Daoy (cell line): Measurements from ENCODE around the gene SPINK4. TPM values are rescaled to one million over a fixed set of nuclear protein-coding genes. Genes with fewer than 3 reads are reported as not detected.

Experiments used
- DNase-seq: peaks from one replicate; pipeline ENCODE4 v3.0.0-alpha.2; 2015; ENCODE audit warnings: low read depth
- total RNA-seq: library from RNA; depleted of rRNA; stranded (reverse); fragments of >200 nt; shearing (Covaris generic); gene quantifications from 2 replicates; pipeline ENCODE4 v1.2.3, GENCODE V29; 2014; rRNA removed

The SPINK4 gene
- total RNA-seq, 1 experiment from 2014 or later: not detected

- DNase-seq: no peak
Observed at GRCh38 chr9:33291901-33292300, 51.9 kb downstream of the SPINK4 start.

GRCh38 chr9:33293782-33294181 lies 53.8 kb downstream of the SPINK4 start:
- DNase-seq: no peak

- DNase-seq: no peak
Observed at GRCh38 chr9:33294670-33295432, 54.9 kb downstream of the SPINK4 start.

GRCh38 chr9:33295571-33295970 lies 55.6 kb downstream of the SPINK4 start:
- DNase-seq: no peak

GRCh38 chr9:33297432-33297831 lies 57.5 kb downstream of the SPINK4 start:
- DNase-seq: no peak

Other genes starting within 250 kb of the SPINK4 start
- gene APTX, start 238.5 kb upstream of the SPINK4 start, total RNA-seq: 73.8 and 98.7 TPM in 2 replicates
- gene DNAJA1, start 214.9 kb upstream of the SPINK4 start, total RNA-seq: 361 and 385 TPM in 2 replicates
- 43.9 and 44.3 TPM in 2 replicates for gene SMU1, start 163.5 kb upstream of the SPINK4 start, total RNA-seq
- gene B4GALT1, start 72.8 kb upstream of the SPINK4 start, total RNA-seq: 19.1 and 19.2 TPM in 2 replicates
- 85.7 and 139 TPM in 2 replicates for gene BAG1, start 24.5 kb downstream of the SPINK4 start, total RNA-seq
- 169 and 250 TPM in 2 replicates for gene CHMP5, start 24.9 kb downstream of the SPINK4 start, total RNA-seq
- gene NFX1, start 50.3 kb downstream of the SPINK4 start, total RNA-seq: 20.3 and 29.1 TPM in 2 replicates
- not detected in 2 replicates for gene AQP7, start 162.4 kb downstream of the SPINK4 start, total RNA-seq
- gene AQP3, start 207.4 kb downstream of the SPINK4 start, total RNA-seq: 1.9 and 3.5 TPM in 2 replicates
- 69.0 and 74.6 TPM in 2 replicates for gene NOL6, start 233.8 kb downstream of the SPINK4 start, total RNA-seq